NCI-H82 (cell line): ENCODE measurements around the gene EPB41L2.
"Not testable (repeated sequence)": the region's sequence is repeated elsewhere in the genome, so short reads cannot be mapped to it uniquely, and the experiment has no call there.

Experiments used
- DNase-seq: peaks from one replicate; lab custom pipeline; 2025; lab: John Stamatoyannopoulos, UW

Gene EPB41L2

GRCh38 chr6:131036143-131036542 is 26.9 kb downstream of the EPB41L2 start:
- DNase-seq = no peak

- DNase-seq = no peak
Measured at GRCh38 chr6:131035582-131035981, 27.5 kb downstream of the EPB41L2 start.

GRCh38 chr6:131033631-131034030 is 29.4 kb downstream of the EPB41L2 start:
- DNase-seq = no peak

- no peak for DNase-seq
Measured at GRCh38 chr6:131029626-131030297, 33.3 kb downstream of the EPB41L2 start.

GRCh38 chr6:131027326-131027725 is 35.7 kb downstream of the EPB41L2 start:
- no peak for DNase-seq

GRCh38 chr6:131026243-131026642 is 36.8 kb downstream of the EPB41L2 start:
- no peak for DNase-seq

GRCh38 chr6:131024565-131024964 is 38.5 kb downstream of the EPB41L2 start:
- no peak for DNase-seq

GRCh38 chr6:131023834-131024504 is 39.1 kb downstream of the EPB41L2 start:
- no peak for DNase-seq

- DNase-seq = no peak
Measured at GRCh38 chr6:131022691-131023090, 40.4 kb downstream of the EPB41L2 start.

GRCh38 chr6:131017962-131018361 is 45.1 kb downstream of the EPB41L2 start:
- no peak for DNase-seq

GRCh38 chr6:131015630-131016263 is 47.3 kb downstream of the EPB41L2 start:
- DNase-seq = no peak

GRCh38 chr6:131015025-131015591 is 47.9 kb downstream of the EPB41L2 start:
- DNase-seq = no peak

- DNase-seq = no peak
Measured at GRCh38 chr6:131014080-131014776, 48.8 kb downstream of the EPB41L2 start.

- DNase-seq = no peak
Measured at GRCh38 chr6:131013495-131013894, 49.5 kb downstream of the EPB41L2 start.

- DNase-seq = no peak
Measured at GRCh38 chr6:131009790-131010189, 53.3 kb downstream of the EPB41L2 start.

- DNase-seq = not testable (repeated sequence)
Measured at GRCh38 chr6:131008965-131009364, 54.1 kb downstream of the EPB41L2 start.

GRCh38 chr6:131007964-131008363 is 55.1 kb downstream of the EPB41L2 start:
- DNase-seq = not testable (repeated sequence)

- DNase-seq = no peak
Measured at GRCh38 chr6:131007286-131007685, 55.8 kb downstream of the EPB41L2 start.

- no peak for DNase-seq
Measured at GRCh38 chr6:131005439-131006016, 57.5 kb downstream of the EPB41L2 start.

- DNase-seq = no peak
Measured at GRCh38 chr6:131004936-131005335, 58.1 kb downstream of the EPB41L2 start.

GRCh38 chr6:131004387-131004755 is 58.7 kb downstream of the EPB41L2 start:
- peak; percentile 9 for DNase-seq
